HL-60 (cell line): ENCODE results near the gene THOC6.

ENCODE experiments used
- POLR2AphosphoS5 ChIP-seq: IDR thresholded peaks from 2 replicates; pipeline ENCODE4 v1.6.1; 2012; ENCODE audit warnings: low read depth
- TF ChIP-seq, protein P1 (sequence below): IDR thresholded peaks from one replicate; pipeline ENCODE4 v1.5.1; 2011; ENCODE audit warnings: low read length, control low read depth, inconsistent platforms; ENCODE audit not compliant: insufficient read depth

DNA sequence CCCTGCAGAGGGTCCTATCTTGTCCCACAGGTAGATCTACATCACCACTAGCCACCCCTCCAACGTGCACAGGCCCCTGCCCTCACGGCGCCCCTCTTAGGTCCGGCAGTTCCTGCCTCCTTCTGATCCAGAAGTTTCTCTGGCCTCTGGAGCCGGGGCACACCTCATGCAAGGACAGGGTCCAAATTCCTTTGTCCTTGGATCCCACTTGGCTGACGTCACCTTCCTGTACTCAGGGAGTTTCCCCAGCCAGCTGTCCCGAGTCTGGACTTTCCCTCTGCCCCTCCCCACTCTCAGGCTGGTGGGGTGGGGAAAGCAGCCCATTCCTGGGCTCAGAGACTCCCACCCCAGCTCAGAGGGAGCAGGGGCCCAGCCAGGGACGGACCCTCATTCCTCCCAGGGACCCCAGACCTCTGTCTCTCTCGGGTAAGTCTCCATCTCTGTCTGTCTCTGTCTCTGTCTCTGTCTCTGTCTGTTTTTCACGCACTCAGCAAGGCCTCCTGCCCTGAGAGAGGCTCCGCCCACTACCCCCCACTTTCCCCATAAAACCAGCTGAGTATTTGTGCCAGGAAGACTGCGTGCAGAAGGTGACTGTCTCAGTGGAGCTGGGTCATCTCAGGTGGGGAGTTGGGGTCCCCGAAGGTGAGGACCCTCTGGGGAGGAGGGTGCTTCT is 41.4 kb downstream of the THOC6 start, which contains the start of gene IL32:
- TF ChIP-seq, protein P1, sequence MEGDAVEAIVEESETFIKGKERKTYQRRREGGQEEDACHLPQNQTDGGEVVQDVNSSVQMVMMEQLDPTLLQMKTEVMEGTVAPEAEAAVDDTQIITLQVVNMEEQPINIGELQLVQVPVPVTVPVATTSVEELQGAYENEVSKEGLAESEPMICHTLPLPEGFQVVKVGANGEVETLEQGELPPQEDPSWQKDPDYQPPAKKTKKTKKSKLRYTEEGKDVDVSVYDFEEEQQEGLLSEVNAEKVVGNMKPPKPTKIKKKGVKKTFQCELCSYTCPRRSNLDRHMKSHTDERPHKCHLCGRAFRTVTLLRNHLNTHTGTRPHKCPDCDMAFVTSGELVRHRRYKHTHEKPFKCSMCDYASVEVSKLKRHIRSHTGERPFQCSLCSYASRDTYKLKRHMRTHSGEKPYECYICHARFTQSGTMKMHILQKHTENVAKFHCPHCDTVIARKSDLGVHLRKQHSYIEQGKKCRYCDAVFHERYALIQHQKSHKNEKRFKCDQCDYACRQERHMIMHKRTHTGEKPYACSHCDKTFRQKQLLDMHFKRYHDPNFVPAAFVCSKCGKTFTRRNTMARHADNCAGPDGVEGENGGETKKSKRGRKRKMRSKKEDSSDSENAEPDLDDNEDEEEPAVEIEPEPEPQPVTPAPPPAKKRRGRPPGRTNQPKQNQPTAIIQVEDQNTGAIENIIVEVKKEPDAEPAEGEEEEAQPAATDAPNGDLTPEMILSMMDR, result no peak
- no peak for TF ChIP-seq POLR2AphosphoS5
